Osteoblast (primary cell): ENCODE measurements around the gene SPRR1B. TPM values are rescaled to one million over a fixed set of nuclear protein-coding genes. Genes with fewer than 3 reads are reported as not detected.

Source experiments
- DNase-seq: peaks from one replicate; pipeline ENCODE4 v3.0.0; 2011; ENCODE audit warnings: low spot score, mixed read lengths; ENCODE audit not compliant: insufficient read length; ENCODE audit errors: missing footprints
- H2AFZ ChIP-seq: 2 replicates; pipeline ENCODE4 v1.6.0; 2011; ENCODE audit warnings: mild to moderate bottlenecking, low read length
- H3K27ac ChIP-seq: 2 replicates; pipeline ENCODE4 v1.5.1; 2011; ENCODE audit warnings: mild to moderate bottlenecking, low read depth, low read length, moderate library complexity
- H3K27me3 ChIP-seq: 2 replicates; pipeline ENCODE4 v1.6.0; 2012; ENCODE audit warnings: mild to moderate bottlenecking, control low read depth, inconsistent platforms, low read length, moderate library complexity; ENCODE audit not compliant: insufficient read depth
- H3K36me3 ChIP-seq: 2 replicates; pipeline ENCODE4 v1.5.1; 2011; ENCODE audit warnings: mild to moderate bottlenecking, low read length, control low read depth, moderate library complexity; ENCODE audit not compliant: insufficient read depth
- H3K4me1 ChIP-seq: 2 replicates; pipeline ENCODE4 v1.5.1; 2011; ENCODE audit warnings: mild to moderate bottlenecking, low read length, control low read depth, moderate library complexity; ENCODE audit not compliant: insufficient read depth
- H3K4me2 ChIP-seq: 2 replicates; pipeline ENCODE4 v1.6.0; 2011; ENCODE audit warnings: mild to moderate bottlenecking, low read length; ENCODE audit not compliant: insufficient read depth
- H3K4me3 ChIP-seq: fragments of 200-600 bp; sonication (generic); 3 replicates; pipeline ENCODE4 v1.5.1; 2012; ENCODE audit warnings: mild to moderate bottlenecking, low read length, inconsistent platforms; ENCODE audit not compliant: insufficient read depth
- H3K79me2 ChIP-seq: 2 replicates; pipeline ENCODE4 v1.6.0; 2012; ENCODE audit warnings: mild to moderate bottlenecking, low read length, control low read depth, inconsistent platforms; ENCODE audit not compliant: insufficient read depth
- H3K9me3 ChIP-seq: 2 replicates; pipeline ENCODE4 v1.5.1; 2011; ENCODE audit warnings: low read depth, low read length, control low read depth
- H4K20me1 ChIP-seq: 2 replicates; pipeline ENCODE4 v1.6.0; 2012; ENCODE audit warnings: mild to moderate bottlenecking, low read length, control low read depth; ENCODE audit not compliant: insufficient read depth
- CTCF ChIP-seq: IDR thresholded peaks from 2 replicates; pipeline ENCODE4 v1.5.1; 2011; ENCODE audit warnings: mild to moderate bottlenecking, low read depth, low read length, moderate library complexity; ENCODE audit errors: extremely low read depth
- total RNA-seq: library from RNA; depleted of rRNA; stranded (reverse); fragments of >200 nt; gene quantifications from 2 replicates; pipeline ENCODE4 v1.2.3, GENCODE V29; 2012

Gene SPRR1B
- total RNA-seq, 1 donor: not detected

- DNase-seq: no peak
- Histone ChIP-seq H3K4me3 (no peak overlapping the region), H4K20me1 (no peaks in the 10 kb centered on the region), H3K36me3 (no peaks in the 10 kb centered on the region), H2AFZ (no peak overlapping the region), H3K4me1 (no peaks in the 10 kb centered on the region), H3K27ac (no peak overlapping the region), H3K79me2 (no peaks in the 10 kb centered on the region), H3K27me3 (no peaks in the 10 kb centered on the region), H3K9me3 (no peaks in the 10 kb centered on the region), H3K4me2 (no peak overlapping the region)
- no peak for TF ChIP-seq CTCF
Measured at GRCh38 chr1:152997901-152998300, 33.1 kb upstream of the SPRR1B start.

GRCh38 chr1:152998476-152998875 is 32.5 kb upstream of the SPRR1B start:
- H3K27ac ChIP-seq: no peak overlapping the region
- no peak for TF ChIP-seq CTCF
- no peaks in the 10 kb centered on the region for H4K20me1 ChIP-seq
- no peaks in the 10 kb centered on the region for H3K4me1 ChIP-seq
- DNase-seq: no peak
- H3K4me3 ChIP-seq: no peak overlapping the region
- no peaks in the 10 kb centered on the region for H3K79me2 ChIP-seq
- no peak overlapping the region for H2AFZ ChIP-seq
- H3K4me2 ChIP-seq: no peak overlapping the region
- H3K27me3 ChIP-seq: no peaks in the 10 kb centered on the region
- H3K9me3 ChIP-seq: no peaks in the 10 kb centered on the region
- H3K36me3 ChIP-seq: no peaks in the 10 kb centered on the region

- Histone ChIP-seq H2AFZ (no peak overlapping the region), H3K79me2 (no peaks in the 10 kb centered on the region), H3K4me1 (no peaks in the 10 kb centered on the region), H3K4me2 (no peak overlapping the region), H3K4me3 (no peak overlapping the region), H3K36me3 (no peaks in the 10 kb centered on the region), H4K20me1 (no peaks in the 10 kb centered on the region), H3K9me3 (no peaks in the 10 kb centered on the region), H3K27me3 (no peaks in the 10 kb centered on the region), H3K27ac (no peak overlapping the region)
- TF ChIP-seq CTCF: no peak
- no peak for DNase-seq
Measured at GRCh38 chr1:152999818-153000217, 31.2 kb upstream of the SPRR1B start.

DNA sequence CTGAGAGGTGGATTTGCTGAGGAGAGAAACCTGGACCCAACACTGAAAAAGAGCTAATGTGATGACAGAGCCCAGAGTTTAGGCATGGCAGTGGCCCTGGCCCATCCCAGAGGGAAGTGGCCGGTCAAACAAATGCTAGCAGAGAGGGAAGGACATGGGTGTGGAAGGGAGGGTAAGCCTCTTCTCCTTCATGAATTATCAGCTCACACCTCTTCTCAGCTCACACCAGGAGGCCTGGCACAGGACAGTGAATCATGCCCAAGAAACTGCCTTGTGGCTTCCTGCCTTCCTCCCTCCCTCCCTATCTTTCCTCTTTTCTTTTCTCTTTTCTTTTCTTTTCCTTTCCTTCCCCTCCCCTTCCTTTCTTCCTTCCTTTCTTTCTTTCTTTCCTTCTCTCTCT is 30.7 kb upstream of the SPRR1B start:
- no peak for TF ChIP-seq CTCF
- no peaks in the 10 kb centered on the region for H3K79me2 ChIP-seq
- no peaks in the 10 kb centered on the region for H3K4me1 ChIP-seq
- no peak for DNase-seq
- H3K27ac ChIP-seq: no peak overlapping the region
- H4K20me1 ChIP-seq: no peaks in the 10 kb centered on the region
- H3K9me3 ChIP-seq: no peaks in the 10 kb centered on the region
- no peak overlapping the region for H3K4me3 ChIP-seq
- no peaks in the 10 kb centered on the region for H3K36me3 ChIP-seq
- no peaks in the 10 kb centered on the region for H3K27me3 ChIP-seq
- H3K4me2 ChIP-seq: no peak overlapping the region
- H2AFZ ChIP-seq: no peak overlapping the region
